Suprapubic skin (tissue), 4 donors: ENCODE data around the gene NRXN3.

Experiments
- CTCF ChIP-seq, 2 donors: fragments of 200-600 bp in 1 of 2; fragments of 450-650 bp in 1 of 2; sonication (generic) in 1 of 2; IDR thresholded peaks; one replicate each; pipeline ENCODE4 v1.5.1; 2016 to 2019; ENCODE audit warnings: antibody characterized with exemption in 2 of 2, mild to moderate bottlenecking in 1 of 2, moderate library complexity in 1 of 2
- POLR2A ChIP-seq, 2 donors: fragments of 450-650 bp; IDR thresholded peaks; one replicate each; pipeline ENCODE4 v1.6.1; 2017; ENCODE audit warnings: antibody characterized with exemption in 2 of 2, mild to moderate bottlenecking in 2 of 2, moderate library complexity in 2 of 2
- POLR2AphosphoS5 ChIP-seq, 3 donors: sonication (generic); formaldehyde crosslinking; IDR thresholded peaks; one replicate each; pipeline ENCODE4 v1.6.1; 2017; ENCODE audit warnings: antibody characterized with exemption in 3 of 3

DNA sequence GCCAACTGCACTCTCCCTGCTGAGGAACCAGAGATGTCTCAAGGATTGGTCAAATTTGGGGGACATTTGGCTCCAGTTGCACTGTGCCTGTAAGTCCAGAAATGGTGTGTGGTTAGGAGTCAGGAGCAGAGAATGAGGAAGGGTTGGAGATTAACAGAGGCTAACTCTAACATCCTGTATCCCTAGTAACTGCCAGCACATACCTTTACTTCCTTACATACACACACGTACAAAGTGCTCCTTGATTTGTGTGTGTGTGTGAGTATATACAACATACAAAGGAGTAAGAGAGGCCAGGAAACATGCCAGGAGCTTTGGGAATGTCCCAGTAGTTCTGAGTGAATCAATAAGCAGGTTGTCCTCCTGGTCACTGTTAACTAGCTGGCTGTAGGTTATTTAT, 39.8 kb upstream of the NRXN3 start:
- TF ChIP-seq CTCF (IDR thresholded peaks at IDR 0.05) (no peak), POLR2A (IDR thresholded peaks at IDR 0.05) (no peak), POLR2AphosphoS5 (IDR thresholded peaks at IDR 0.05) (no peak)
